HCT116 (cell line): ENCODE measurements around the gene SIPA1L3. TPM values are rescaled to one million over a fixed set of nuclear protein-coding genes. Genes with fewer than 3 reads are reported as not detected.

Experiments used
- ATAC-seq: fragments of 200-7000 bp; cut with Tn5 transposase; 2 replicates; pipeline ENCODE4 v1.9.1; 2020; ENCODE audit warnings: mild to moderate bottlenecking, moderate library complexity
- BruUV-seq: library from RNA; stranded (reverse); fragments of 400-500 nt; replicated peaks from 2 replicates; lab custom pipeline; 2021; lab: Mats Ljungman, UMichigan
- CTCF ChIA-PET: fragments of 300-600 bp; sonication (Branson Sonifier 250); formaldehyde crosslinking; loops from one replicate; lab custom pipeline; 2021; ENCODE audit warnings: antibody characterized with exemption; lab: Charles Lee
- POLR2A ChIA-PET: fragments of 300-600, 350-600 bp; sonication (Branson Sonifier 250); formaldehyde crosslinking; loops from one replicate; lab custom pipeline; 2021; ENCODE audit warnings: antibody characterized with exemption; lab: Charles Lee
- RAD21 ChIA-PET, 2 experiments: fragments of 300-600 bp; sonication (Branson Sonifier 250); formaldehyde crosslinking; loops; one replicate each; lab custom pipeline; 2023; ENCODE audit warnings: low total read pairs in 2 of 2; ENCODE audit not compliant: uncharacterized antibody in 2 of 2, unreplicated experiment in 2 of 2, low non-redundant PET in 1 of 2; lab: Charles Lee
- DNase-seq: peaks from one replicate; pipeline ENCODE4 v3.0.0-alpha.2; 2010; ENCODE audit warnings: low read depth, low spot score
- H2AFZ ChIP-seq: fragments of 200-600 bp; shearing (Covaris generic), sonication (generic); 2 replicates; pipeline ENCODE4 v1.6.1; 2017; ENCODE audit warnings: low read depth, mixed run types, mixed read lengths, antibody characterized with exemption, low read length; ENCODE audit not compliant: poor library complexity, severe bottlenecking
- H3K27ac ChIP-seq: 2 replicates; pipeline ENCODE4 v1.5.1; 2012; ENCODE audit warnings: low read depth, low read length
- H3K27me3 ChIP-seq: fragments of 200-600 bp; sonication (generic); 2 replicates; pipeline ENCODE4 v1.6.1; 2016; ENCODE audit warnings: mixed run types, low read length, mixed read lengths; ENCODE audit not compliant: insufficient read depth
- H3K36me3 ChIP-seq, 2 experiments: fragments of 200-500 bp in 1 of 2; fragments of 200-600 bp in 1 of 2; sonication (Bioruptor generic) in 1 of 2; sonication (generic) in 1 of 2; 2 replicates each; pipeline versions ENCODE4 v1.5.1 to v1.6.1; 2014 to 2016; ENCODE audit warnings: low read length in 2 of 2, inconsistent platforms in 1 of 2, mixed read lengths in 1 of 2, mixed run types in 1 of 2; ENCODE audit not compliant: insufficient read depth in 2 of 2, control insufficient read depth in 1 of 2
- H3K4me1 ChIP-seq, 2 experiments: fragments of 200-600 bp in 1 of 2; sonication (generic) in 1 of 2; 2 replicates each; pipeline versions ENCODE4 v1.5.1 to v1.6.1; 2012 to 2017; ENCODE audit warnings: low read length in 2 of 2, inconsistent platforms in 1 of 2, mild to moderate bottlenecking in 1 of 2, mixed read lengths in 1 of 2, mixed run types in 1 of 2, moderate library complexity in 1 of 2; ENCODE audit not compliant: insufficient read depth in 2 of 2, control insufficient read depth in 1 of 2
- H3K4me2 ChIP-seq: fragments of 200-600 bp; sonication (generic); 2 replicates; pipeline ENCODE4 v1.6.1; 2017; ENCODE audit warnings: mixed run types, low read length, mixed read lengths
- H3K4me3 ChIP-seq, 2 experiments: fragments of 200-600 bp in 1 of 2; sonication (generic) in 1 of 2; replicated peaks in 1 of 2; 2 replicates each; pipeline ENCODE4 v1.5.1; 2011 to 2016; ENCODE audit warnings: low read length in 2 of 2, control low read depth in 1 of 2, low read depth in 1 of 2, mild to moderate bottlenecking in 1 of 2, mixed read lengths in 1 of 2, mixed run types in 1 of 2
- H3K79me2 ChIP-seq: fragments of 200-600 bp; sonication (generic); 2 replicates; pipeline ENCODE4 v1.6.1; 2017; ENCODE audit warnings: mild to moderate bottlenecking, mixed run types, low read length, moderate library complexity, mixed read lengths; ENCODE audit not compliant: insufficient read depth
- H3K9ac ChIP-seq: fragments of 200-600 bp; sonication (generic); 2 replicates; pipeline ENCODE4 v1.6.1; 2016; ENCODE audit warnings: low read length, mixed read lengths
- H3K9me2 ChIP-seq: fragments of 200-600 bp; sonication (generic), shearing (Covaris generic); 2 replicates; pipeline ENCODE4 v1.6.1; 2017; ENCODE audit warnings: mixed run types, mild to moderate bottlenecking, moderate library complexity; ENCODE audit not compliant: insufficient read depth
- H3K9me3 ChIP-seq, 2 experiments: fragments of 200-500 bp in 1 of 2; fragments of 200-600 bp in 1 of 2; sonication (Bioruptor generic) in 1 of 2; sonication (generic) in 1 of 2; 2 replicates each; pipeline ENCODE4 v1.6.1; 2014 to 2017; ENCODE audit warnings: low read length in 2 of 2, mixed read lengths in 2 of 2, inconsistent platforms in 1 of 2, low read depth in 1 of 2, mild to moderate bottlenecking in 1 of 2, mixed run types in 1 of 2, moderate library complexity in 1 of 2; ENCODE audit not compliant: control insufficient read depth in 1 of 2, insufficient read depth in 1 of 2
- H4K20me1 ChIP-seq: fragments of 200-600 bp; sonication (generic), shearing (Covaris generic); 2 replicates; pipeline ENCODE4 v1.6.1; 2017; ENCODE audit warnings: mixed run types, mild to moderate bottlenecking, moderate library complexity; ENCODE audit not compliant: insufficient read depth
- ATF3 ChIP-seq: IDR thresholded peaks from 2 replicates; pipeline ENCODE4 v1.6.1; 2012
- CBX3 ChIP-seq: IDR thresholded peaks from 2 replicates; pipeline ENCODE4 v1.6.1; 2012; ENCODE audit warnings: low read depth
- EGR1 ChIP-seq: IDR thresholded peaks from 2 replicates; pipeline ENCODE4 v1.6.1; 2012; ENCODE audit warnings: low read depth
- ELF1 ChIP-seq: IDR thresholded peaks from 2 replicates; pipeline ENCODE4 v1.6.1; 2012; ENCODE audit warnings: low read depth, borderline replicate concordance
- FOSL1 ChIP-seq: IDR thresholded peaks from 2 replicates; pipeline ENCODE4 v1.6.1; 2012; ENCODE audit warnings: low read depth
- JUND ChIP-seq: IDR thresholded peaks from 2 replicates; pipeline ENCODE4 v1.6.1; 2012
- POLR2A ChIP-seq: IDR thresholded peaks from 2 replicates; pipeline ENCODE4 v1.7.0; 2011; ENCODE audit warnings: borderline replicate concordance; ENCODE audit not compliant: insufficient read depth, insufficient read length; ENCODE audit errors: extremely low read depth
- RAD21 ChIP-seq: IDR thresholded peaks from 2 replicates; pipeline ENCODE4 v1.6.1; 2012; ENCODE audit warnings: low read depth, mild to moderate bottlenecking
- REST ChIP-seq: IDR thresholded peaks from 2 replicates; pipeline ENCODE4 v1.6.1; 2012; ENCODE audit warnings: low read depth
- SIN3A ChIP-seq: IDR thresholded peaks from 2 replicates; pipeline ENCODE4 v1.6.1; 2012; ENCODE audit warnings: low read depth
- SP1 ChIP-seq: IDR thresholded peaks from 2 replicates; pipeline ENCODE4 v1.6.1; 2012; ENCODE audit warnings: low read depth
- SRF ChIP-seq: IDR thresholded peaks from 2 replicates; pipeline ENCODE4 v1.6.1; 2012; ENCODE audit warnings: low read depth
- TCF7L2 ChIP-seq: IDR thresholded peaks from 2 replicates; pipeline ENCODE4 v1.7.0; 2011; ENCODE audit warnings: borderline replicate concordance, inconsistent platforms; ENCODE audit not compliant: insufficient read depth, insufficient read length; ENCODE audit errors: extremely low read depth
- intact Hi-C: fragments of 100-400 bp; cut with micrococcal nuclease; formaldehyde crosslinking; loops from 2 replicates; pipeline ENCODE4 v1.10.0; 2022
- total RNA-seq: library from RNA; stranded (reverse); gene quantifications from one replicate; pipeline ENCODE4 v1.2.1, GENCODE V29; 2021; ENCODE audit not compliant: unreplicated experiment
- TF ChIP-seq, protein P1 (sequence below), 3 experiments: fragments of 200-600 bp in 1 of 3; sonication (generic) in 1 of 3; IDR thresholded peaks in 2 of 3; conservative IDR thresholded peaks in 1 of 3; 2 replicates each; pipeline ENCODE4 v1.5.1; 2012 to 2017; ENCODE audit warnings: low read depth in 2 of 3, low read length in 2 of 3, antibody characterized with exemption in 1 of 3, borderline replicate concordance in 1 of 3, control low read depth in 1 of 3, mild to moderate bottlenecking in 1 of 3, mixed read lengths in 1 of 3, mixed run types in 1 of 3, moderate library complexity in 1 of 3; ENCODE audit not compliant: insufficient read depth in 1 of 3

SIPA1L3 gene
- total RNA-seq, 1 experiment from 2014 or later = 41.8 TPM

GRCh38 chr19:38105574-38105973 lies 198.6 kb downstream of the SIPA1L3 start:
- BruUV-seq = no TSS peak
- Histone ChIP-seq H3K4me3 (no peak overlapping the region), H3K4me2 (no peak overlapping the region), H3K4me1 (peaks cover 4 to 9% of the 10 kb centered on the region in 2 experiments; a peak in 3 of 4 replicates), H2AFZ (no peak overlapping the region), H4K20me1 (no peaks in the 10 kb centered on the region), H3K27ac (no peak overlapping the region), H3K9ac (no peak overlapping the region), H3K79me2 (no peaks in the 10 kb centered on the region), H3K27me3 (no peaks in the 10 kb centered on the region), H3K9me2 (no peaks in the 10 kb centered on the region), H3K36me3 (peaks cover 3 to 20% of the 10 kb centered on the region in 2 experiments; a peak in 3 of 4 replicates), H3K9me3 (no peaks in the 10 kb centered on the region)
- RAD21 ChIA-PET = no interaction called here
- intact Hi-C loops = no loop called here
- CTCF ChIA-PET = no interaction called here
- DNase-seq = no peak
- POLR2A ChIA-PET = no interaction called here
- no peak for ATAC-seq
- TF ChIP-seq SRF (no peak), SIN3A (no peak), JUND (no peak), SP1 (no peak), POLR2A (no peak), TCF7L2 (no peak)

GRCh38 chr19:38107129-38107528 lies 200.1 kb downstream of the SIPA1L3 start:
- DNase-seq (no peak), ATAC-seq (no peak)
- Histone ChIP-seq H2AFZ (no peak overlapping the region), H3K9me2 (no peaks in the 10 kb centered on the region), H4K20me1 (no peaks in the 10 kb centered on the region), H3K27me3 (no peaks in the 10 kb centered on the region), H3K27ac (no peak overlapping the region), H3K79me2 (no peaks in the 10 kb centered on the region), H3K9me3 (no peaks in the 10 kb centered on the region), H3K4me2 (no peak overlapping the region), H3K4me1 (peaks cover 4 to 9% of the 10 kb centered on the region in 2 experiments; a peak in 3 of 4 replicates), H3K9ac (no peak overlapping the region), H3K4me3 (no peak overlapping the region), H3K36me3 (peaks cover 5 to 14% of the 10 kb centered on the region in 2 experiments; a peak in 2 of 4 replicates)
- BruUV-seq = no TSS peak
- ChIA-PET CTCF (interaction anchor here (0.9 kb wide), 1 partner anchor 35 kb away, joined by 3 read pairs; no protein-coding TSS in a partner anchor), POLR2A (no interaction called here), RAD21 (no interaction called here)
- intact Hi-C loops = no loop called here
- TF ChIP-seq ELF1 = no peak
- no peak for TF ChIP-seq RAD21
- TF ChIP-seq EGR1 = no peak
- TF ChIP-seq POLR2A = no peak
- TF ChIP-seq CBX3 = no peak
- TF ChIP-seq ATF3 = no peak
- TF ChIP-seq REST = no peak
- TF ChIP-seq TCF7L2 = no peak
- no peak for TF ChIP-seq FOSL1
- TF ChIP-seq, protein P1, sequence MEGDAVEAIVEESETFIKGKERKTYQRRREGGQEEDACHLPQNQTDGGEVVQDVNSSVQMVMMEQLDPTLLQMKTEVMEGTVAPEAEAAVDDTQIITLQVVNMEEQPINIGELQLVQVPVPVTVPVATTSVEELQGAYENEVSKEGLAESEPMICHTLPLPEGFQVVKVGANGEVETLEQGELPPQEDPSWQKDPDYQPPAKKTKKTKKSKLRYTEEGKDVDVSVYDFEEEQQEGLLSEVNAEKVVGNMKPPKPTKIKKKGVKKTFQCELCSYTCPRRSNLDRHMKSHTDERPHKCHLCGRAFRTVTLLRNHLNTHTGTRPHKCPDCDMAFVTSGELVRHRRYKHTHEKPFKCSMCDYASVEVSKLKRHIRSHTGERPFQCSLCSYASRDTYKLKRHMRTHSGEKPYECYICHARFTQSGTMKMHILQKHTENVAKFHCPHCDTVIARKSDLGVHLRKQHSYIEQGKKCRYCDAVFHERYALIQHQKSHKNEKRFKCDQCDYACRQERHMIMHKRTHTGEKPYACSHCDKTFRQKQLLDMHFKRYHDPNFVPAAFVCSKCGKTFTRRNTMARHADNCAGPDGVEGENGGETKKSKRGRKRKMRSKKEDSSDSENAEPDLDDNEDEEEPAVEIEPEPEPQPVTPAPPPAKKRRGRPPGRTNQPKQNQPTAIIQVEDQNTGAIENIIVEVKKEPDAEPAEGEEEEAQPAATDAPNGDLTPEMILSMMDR (IDR thresholded peaks at IDR 0.05 in 2 of 3, conservative IDR thresholded peaks at IDR 0.05 in 1 of 3; ENCODE audit: borderline replicate concordance in 1 of 3, insufficient read depth in 1 of 3, low read depth in 2 of 3, low read length in 2 of 3) = no peak
